Measurements from ENCODE around the gene UBQLN3. TPM values are rescaled to one million over a fixed set of nuclear protein-coding genes. Genes with fewer than 3 reads are reported as not detected.

The UBQLN3 gene
- total and polyA plus RNA-seq, 3 donors from 2014 or later: 105 to 336 (median 283) TPM

- H3K4me1 ChIP-seq: no peaks in the 10 kb centered on the region
- no peaks in the 10 kb centered on the region for H3K36me3 ChIP-seq (ENCODE audit: low read depth, missing control alignments)
- no peaks in the 10 kb centered on the region for H3K27me3 ChIP-seq
- no peak overlapping the region for H3K4me3 ChIP-seq
- no peaks in the 10 kb centered on the region for H3K9me3 ChIP-seq
- WGBS, 2 donors: 92 to 94% methylated on average over 2 of the region's 2 CpGs
- DNase-seq: no peak
- TF ChIP-seq POLR2A (IDR thresholded peaks at IDR 0.05): no peak
- TF ChIP-seq CTCF (IDR thresholded peaks at IDR 0.05): no peak
- intact Hi-C loops (cut with DNase I; ENCODE audit: low total_unique reads): no loop called here
- H3K27ac ChIP-seq: no peak overlapping the region
These were observed 5.3 kb downstream of the UBQLN3 start for GRCh38 chr11:5504403-5504921.

GRCh38 chr11:5500393-5500801, 9.4 kb downstream of the UBQLN3 start:
- no peak overlapping the region for H3K27ac ChIP-seq

GRCh38 chr11:5499671-5500070, 10.1 kb downstream of the UBQLN3 start:
- H3K4me1 ChIP-seq: no peaks in the 10 kb centered on the region
- no peak overlapping the region for H3K27ac ChIP-seq
- no peak overlapping the region for H3K4me3 ChIP-seq
- H3K9me3 ChIP-seq: no peaks in the 10 kb centered on the region
- no peaks in the 10 kb centered on the region for H3K36me3 ChIP-seq (ENCODE audit: low read depth, missing control alignments)
- no peak for DNase-seq
- no peaks in the 10 kb centered on the region for H3K27me3 ChIP-seq
- 65 to 67% methylated on average over 2 of the region's 2 CpGs for WGBS, 2 donors
- intact Hi-C loops (cut with DNase I; ENCODE audit: low total_unique reads): no loop called here
- TF ChIP-seq POLR2A (IDR thresholded peaks at IDR 0.05) (no peak), CTCF (IDR thresholded peaks at IDR 0.05) (no peak)

More at GRCh38 chr11:5500393-5500801, 9.4 kb downstream of the UBQLN3 start:
- DNase-seq: no peak
- H3K36me3 ChIP-seq (ENCODE audit: low read depth, missing control alignments): no peaks in the 10 kb centered on the region
- 78 to 82% methylated on average over 5 to 6 of the region's 6 CpGs for WGBS, 2 donors
- intact Hi-C loops (cut with DNase I; ENCODE audit: low total_unique reads): no loop called here
- no peaks in the 10 kb centered on the region for H3K9me3 ChIP-seq
- no peaks in the 10 kb centered on the region for H3K4me1 ChIP-seq
- TF ChIP-seq CTCF (IDR thresholded peaks at IDR 0.05) (no peak), POLR2A (IDR thresholded peaks at IDR 0.05) (no peak)
- no peak overlapping the region for H3K4me3 ChIP-seq
- no peaks in the 10 kb centered on the region for H3K27me3 ChIP-seq

GRCh38 chr11:5489576-5490357, 20.0 kb downstream of the UBQLN3 start:
- Histone ChIP-seq H3K9me3 (no peaks in the 10 kb centered on the region), H3K27ac (no peak overlapping the region), H3K4me3 (no peak overlapping the region), H3K36me3 (ENCODE audit: low read depth, missing control alignments) (no peaks in the 10 kb centered on the region), H3K27me3 (no peaks in the 10 kb centered on the region), H3K4me1 (no peaks in the 10 kb centered on the region)
- intact Hi-C loops (cut with DNase I; ENCODE audit: low total_unique reads): no loop called here
- DNase-seq: no peak
- WGBS, 2 donors: 44 to 49% methylated on average over 5 of the region's 5 CpGs
- TF ChIP-seq CTCF (IDR thresholded peaks at IDR 0.05) (no peak), POLR2A (IDR thresholded peaks at IDR 0.05) (no peak)

Measured in testis (tissue), 3 donors.